Measurements from ENCODE around the gene ELOVL1.

GRCh38 chr1:43360616-43361015, 7.2 kb downstream of the ELOVL1 start:
- TF ChIP-seq POLR2AphosphoS5 (IDR thresholded peaks at IDR 0.05; ENCODE audit: low read depth) (no peak), CTCF (IDR thresholded peaks at IDR 0.05; ENCODE audit: insufficient read depth, low read length) (no peak), GABPA (IDR thresholded peaks at IDR 0.05; ENCODE audit: low read depth) (no peak)
